Mononuclear cell (primary cell): ENCODE results near the gene RESF1. TPM values are rescaled to one million over a fixed set of nuclear protein-coding genes. Genes with fewer than 3 reads are reported as not detected.
A peak's percentile ranks its signal among the peaks of the same experiment; 100 is the strongest.
"Not testable (repeated sequence)": the region's sequence is repeated elsewhere in the genome, so short reads cannot be mapped to it uniquely, and the experiment has no call there.

Source experiments
- H3K27me3 ChIP-seq: 2 replicates; pipeline ENCODE4 v1.6.0; 2011; ENCODE audit warnings: low read length, control low read depth; ENCODE audit not compliant: insufficient read depth
- H3K4me1 ChIP-seq: 2 replicates; pipeline ENCODE4 v1.5.1; 2011; ENCODE audit warnings: mild to moderate bottlenecking, low read length, control low read depth; ENCODE audit not compliant: insufficient read depth
- H3K4me3 ChIP-seq: 2 replicates; pipeline ENCODE4 v1.5.1; 2011; ENCODE audit warnings: mild to moderate bottlenecking, low read length, moderate library complexity
- H3K9me3 ChIP-seq: 2 replicates; pipeline ENCODE4 v1.5.1; 2011; ENCODE audit warnings: low read depth, mild to moderate bottlenecking, control low read depth, low read length
- total RNA-seq: library from RNA; depleted of rRNA; stranded (reverse); fragments of >200 nt; gene quantifications from one replicate; pipeline ENCODE4 v1.2.3, GENCODE V29; 2012

Gene RESF1, protein sequence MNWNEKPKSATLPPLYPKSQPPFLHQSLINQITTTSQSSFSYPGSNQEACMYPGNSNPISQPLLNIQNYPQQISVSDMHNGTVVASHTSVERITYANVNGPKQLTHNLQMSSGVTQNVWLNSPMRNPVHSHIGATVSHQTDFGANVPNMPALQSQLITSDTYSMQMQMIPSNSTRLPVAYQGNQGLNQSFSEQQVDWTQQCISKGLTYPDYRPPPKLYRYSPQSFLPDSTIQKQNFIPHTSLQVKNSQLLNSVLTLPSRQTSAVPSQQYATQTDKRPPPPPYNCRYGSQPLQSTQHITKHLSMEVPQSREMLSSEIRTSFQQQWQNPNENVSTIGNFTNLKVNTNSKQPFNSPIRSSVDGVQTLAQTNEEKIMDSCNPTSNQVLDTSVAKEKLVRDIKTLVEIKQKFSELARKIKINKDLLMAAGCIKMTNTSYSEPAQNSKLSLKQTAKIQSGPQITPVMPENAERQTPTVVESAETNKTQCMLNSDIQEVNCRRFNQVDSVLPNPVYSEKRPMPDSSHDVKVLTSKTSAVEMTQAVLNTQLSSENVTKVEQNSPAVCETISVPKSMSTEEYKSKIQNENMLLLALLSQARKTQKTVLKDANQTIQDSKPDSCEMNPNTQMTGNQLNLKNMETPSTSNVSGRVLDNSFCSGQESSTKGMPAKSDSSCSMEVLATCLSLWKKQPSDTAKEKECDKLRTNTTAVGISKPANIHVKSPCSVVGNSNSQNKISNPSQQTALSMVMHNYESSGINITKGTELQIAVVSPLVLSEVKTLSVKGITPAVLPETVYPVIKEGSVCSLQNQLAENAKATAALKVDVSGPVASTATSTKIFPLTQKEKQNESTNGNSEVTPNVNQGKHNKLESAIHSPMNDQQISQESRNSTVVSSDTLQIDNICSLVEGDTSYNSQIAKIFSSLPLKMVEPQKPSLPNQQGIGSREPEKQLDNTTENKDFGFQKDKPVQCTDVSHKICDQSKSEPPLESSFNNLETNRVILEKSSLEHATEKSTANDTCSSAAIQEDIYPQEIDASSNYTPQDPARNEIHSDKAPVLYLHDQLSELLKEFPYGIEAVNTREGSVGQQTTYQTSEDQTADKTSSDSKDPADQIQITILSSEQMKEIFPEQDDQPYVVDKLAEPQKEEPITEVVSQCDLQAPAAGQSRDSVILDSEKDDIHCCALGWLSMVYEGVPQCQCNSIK (N-terminal part only)
- total RNA-seq = 230 TPM

DNA sequence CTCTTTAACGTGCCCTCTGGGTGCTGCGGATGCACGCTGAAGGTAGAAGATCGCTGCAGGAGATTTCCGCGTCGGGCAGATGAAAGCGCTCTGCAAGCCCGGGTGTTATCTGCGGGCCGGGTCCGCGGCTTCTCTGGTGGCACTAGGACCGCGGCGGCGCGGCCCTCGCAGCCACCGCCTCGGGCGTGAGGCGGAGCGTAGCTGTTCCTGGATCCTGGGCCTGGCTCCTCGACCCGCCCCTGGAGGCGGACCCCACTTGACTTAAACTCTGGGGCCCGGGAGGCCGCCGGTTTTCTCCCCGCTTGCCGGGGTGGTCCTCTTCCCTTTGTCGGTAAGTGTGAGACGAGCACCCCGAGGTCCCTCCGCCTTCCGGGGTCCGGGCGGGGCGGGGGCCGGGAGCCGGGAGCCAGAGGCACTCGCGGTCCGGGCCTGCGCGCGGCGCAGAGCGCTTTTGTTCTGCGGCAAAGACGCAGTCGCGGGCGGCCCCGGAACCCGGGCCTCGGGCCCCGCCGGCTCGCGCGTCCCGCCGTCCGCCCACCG lies at the start of gene RESF1:
Gene RESF1 (plus strand): TSS at position 255 of the 540 bp plus-strand sequence. CDS start 21,541 bp downstream, outside the sequence.
- Histone ChIP-seq H3K27me3 (no peaks in the 10 kb centered on the region), H3K9me3 (no peaks in the 10 kb centered on the region), H3K4me3 (peak within 1 kb of the TSS; percentile 81), H3K4me1 (peaks cover 60% of the 10 kb centered on the region)

DNA sequence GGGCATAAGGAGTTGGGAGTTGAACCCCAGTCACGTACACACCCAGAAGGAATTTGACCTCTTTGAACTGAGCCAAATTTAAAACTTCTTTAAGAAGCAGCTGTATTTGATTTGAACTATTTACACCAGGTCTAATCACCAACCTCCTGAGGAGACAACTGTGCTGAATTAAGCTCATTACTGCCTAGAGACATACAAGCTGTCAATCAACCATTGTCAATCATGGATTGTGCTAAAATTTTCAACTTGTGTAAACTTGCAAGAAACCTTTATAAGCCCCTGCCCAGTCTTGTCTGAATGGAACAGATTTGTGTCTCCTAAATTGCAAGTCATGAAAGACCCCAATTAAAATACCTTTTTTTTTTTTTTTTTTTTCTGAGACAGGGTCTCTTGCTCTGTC lies 44.3 kb upstream of the RESF1 start:
- Histone ChIP-seq H3K27me3 (no peaks in the 10 kb centered on the region), H3K4me3 (no peak overlapping the region), H3K4me1 (no peaks in the 10 kb centered on the region), H3K9me3 (peaks cover 12% of the 10 kb centered on the region)

DNA sequence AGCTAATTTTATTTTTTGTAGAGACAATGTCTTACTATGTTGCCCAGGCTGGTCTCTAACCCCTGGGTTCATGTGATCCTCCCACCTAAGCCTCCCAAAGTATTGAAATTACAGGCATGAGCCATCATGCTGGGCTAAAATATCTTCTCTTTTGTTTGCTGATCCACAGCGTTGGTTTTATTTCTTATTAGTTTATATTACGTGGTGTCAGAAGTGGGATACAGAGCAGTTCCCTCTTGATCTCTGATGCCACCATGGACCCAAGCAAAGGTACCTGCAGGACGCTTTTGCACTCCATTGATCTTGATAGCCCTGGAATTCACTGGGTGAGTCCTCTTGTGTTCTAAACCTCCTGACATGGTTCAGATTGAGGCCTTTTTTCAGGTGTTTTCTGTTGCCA lies 43.8 kb upstream of the RESF1 start:
- Histone ChIP-seq H3K4me3 (no peak overlapping the region), H3K4me1 (no peaks in the 10 kb centered on the region), H3K9me3 (peaks cover 12% of the 10 kb centered on the region), H3K27me3 (no peaks in the 10 kb centered on the region)

DNA sequence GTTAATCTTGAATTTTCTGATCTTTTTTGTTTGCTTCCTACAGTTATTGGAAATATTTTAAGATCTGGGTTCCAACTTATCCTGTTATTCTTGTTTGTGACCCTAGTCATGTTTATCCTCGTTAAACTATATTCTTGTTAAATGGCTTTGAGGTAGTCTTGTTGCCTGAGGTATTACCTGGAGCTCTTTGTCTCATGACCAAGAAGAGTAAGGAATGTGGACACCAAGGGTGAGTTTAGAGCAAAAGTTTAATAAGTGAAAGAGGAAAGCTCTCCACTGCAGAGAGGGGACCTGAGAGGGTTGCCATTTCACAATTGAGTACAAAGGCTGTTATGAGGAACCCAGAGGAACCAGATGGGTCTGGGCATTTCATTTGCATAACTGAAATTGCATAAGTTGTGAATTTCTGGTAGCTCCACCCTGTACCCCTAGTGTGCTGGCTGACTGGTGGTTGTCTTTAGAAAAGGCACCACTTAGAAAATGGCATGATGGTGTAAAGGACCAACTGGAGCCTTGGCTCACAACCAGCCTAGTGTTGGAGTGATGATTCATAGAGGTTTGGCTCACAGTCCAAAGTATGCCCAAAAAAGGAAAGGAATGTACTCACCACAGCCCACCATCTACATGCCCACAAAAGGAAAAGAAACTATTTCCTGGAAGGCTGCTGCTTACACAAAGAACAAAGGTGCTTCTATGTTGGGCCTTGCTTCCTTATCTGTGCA lies 36.7 kb upstream of the RESF1 start:
- no peaks in the 10 kb centered on the region for H3K27me3 ChIP-seq
- H3K9me3 ChIP-seq = peaks cover 22% of the 10 kb centered on the region
- H3K4me3 ChIP-seq = no peak overlapping the region
- no peaks in the 10 kb centered on the region for H3K4me1 ChIP-seq

DNA sequence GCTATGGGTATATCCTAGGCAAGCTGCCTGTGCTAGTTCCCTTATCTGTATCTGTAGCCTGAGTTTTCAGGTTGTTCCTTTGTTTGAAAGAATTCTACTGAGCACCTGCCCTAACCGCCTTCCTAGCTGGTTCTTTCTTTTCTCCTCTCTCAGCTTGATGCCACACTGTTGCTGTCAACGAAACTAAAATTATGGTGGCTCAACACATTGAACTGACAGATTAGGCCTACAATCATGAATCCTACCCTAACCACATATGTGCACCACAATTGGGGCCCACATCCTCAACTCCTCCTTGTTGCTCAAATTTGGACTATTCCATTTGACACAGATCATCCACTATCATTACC lies 36.2 kb upstream of the RESF1 start:
- Histone ChIP-seq H3K4me1 (no peaks in the 10 kb centered on the region), H3K9me3 (peaks cover 22% of the 10 kb centered on the region), H3K27me3 (no peaks in the 10 kb centered on the region), H3K4me3 (no peak overlapping the region)

DNA sequence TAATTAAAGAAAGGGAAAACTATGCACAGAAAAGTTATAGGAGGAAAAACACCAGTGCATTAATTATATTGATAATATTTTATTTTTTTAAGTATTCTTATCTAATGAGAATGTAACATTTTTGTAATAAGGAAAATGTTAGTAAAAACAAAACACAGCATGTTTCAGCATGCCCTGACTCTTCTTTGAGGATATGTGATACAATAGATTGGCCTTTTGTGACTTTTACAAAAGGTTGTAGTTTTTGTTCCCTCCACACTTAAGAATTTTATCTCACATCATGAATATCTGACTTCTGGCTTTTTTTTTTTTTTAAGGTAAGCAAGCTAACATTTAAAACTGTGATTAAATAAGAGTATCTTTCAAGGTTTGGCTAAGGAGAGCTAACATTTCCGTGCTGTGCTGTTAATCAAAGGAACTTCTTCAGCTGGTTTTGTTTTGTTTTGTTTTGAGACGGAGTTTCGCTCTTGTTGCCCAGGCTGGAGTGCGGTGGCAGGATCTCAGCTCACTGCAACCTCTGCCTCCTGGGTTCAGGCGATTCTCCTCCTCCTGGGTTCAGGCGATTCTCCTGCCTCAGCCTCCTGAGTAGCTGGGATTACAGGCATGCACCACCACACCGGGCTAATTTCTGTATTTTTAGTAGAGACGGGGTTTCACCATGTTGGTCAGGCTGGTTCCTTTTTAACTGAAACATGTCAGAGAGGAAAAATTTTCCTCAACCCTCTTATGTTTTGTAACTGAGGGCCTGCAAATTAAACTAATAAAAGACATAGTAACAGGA lies 30.8 kb upstream of the RESF1 start:
- no peaks in the 10 kb centered on the region for H3K27me3 ChIP-seq
- peaks cover 4% of the 10 kb centered on the region for H3K9me3 ChIP-seq
- H3K4me3 ChIP-seq = no peak overlapping the region
- H3K4me1 ChIP-seq = peaks cover 31% of the 10 kb centered on the region

DNA sequence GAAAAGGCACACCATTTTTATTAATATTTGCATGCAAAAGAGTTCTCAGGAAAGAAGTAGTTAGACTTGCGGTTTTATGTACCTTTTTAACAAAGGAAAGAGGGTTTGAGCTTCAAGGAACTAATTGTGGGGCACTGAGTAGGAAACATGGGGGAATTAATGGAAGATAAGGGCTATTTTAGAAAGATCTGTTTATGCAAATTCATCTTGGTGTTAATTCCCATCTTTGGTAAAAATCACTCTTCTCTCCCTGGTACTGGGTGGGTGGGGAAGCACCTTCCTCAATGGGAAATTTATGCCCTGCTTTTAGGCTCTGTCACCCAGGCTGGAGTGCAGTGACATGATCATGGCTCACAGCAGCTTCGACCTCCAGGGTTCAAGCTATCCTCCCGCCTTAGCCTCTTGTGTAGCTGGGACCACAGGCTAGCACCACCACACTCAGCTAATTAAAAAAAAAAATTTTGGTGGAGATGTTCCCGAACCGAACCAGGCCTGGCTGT lies 30.1 kb upstream of the RESF1 start:
- Histone ChIP-seq H3K27me3 (no peaks in the 10 kb centered on the region), H3K4me3 (no peak overlapping the region), H3K4me1 (peaks cover 31% of the 10 kb centered on the region), H3K9me3 (no peaks in the 10 kb centered on the region)

DNA sequence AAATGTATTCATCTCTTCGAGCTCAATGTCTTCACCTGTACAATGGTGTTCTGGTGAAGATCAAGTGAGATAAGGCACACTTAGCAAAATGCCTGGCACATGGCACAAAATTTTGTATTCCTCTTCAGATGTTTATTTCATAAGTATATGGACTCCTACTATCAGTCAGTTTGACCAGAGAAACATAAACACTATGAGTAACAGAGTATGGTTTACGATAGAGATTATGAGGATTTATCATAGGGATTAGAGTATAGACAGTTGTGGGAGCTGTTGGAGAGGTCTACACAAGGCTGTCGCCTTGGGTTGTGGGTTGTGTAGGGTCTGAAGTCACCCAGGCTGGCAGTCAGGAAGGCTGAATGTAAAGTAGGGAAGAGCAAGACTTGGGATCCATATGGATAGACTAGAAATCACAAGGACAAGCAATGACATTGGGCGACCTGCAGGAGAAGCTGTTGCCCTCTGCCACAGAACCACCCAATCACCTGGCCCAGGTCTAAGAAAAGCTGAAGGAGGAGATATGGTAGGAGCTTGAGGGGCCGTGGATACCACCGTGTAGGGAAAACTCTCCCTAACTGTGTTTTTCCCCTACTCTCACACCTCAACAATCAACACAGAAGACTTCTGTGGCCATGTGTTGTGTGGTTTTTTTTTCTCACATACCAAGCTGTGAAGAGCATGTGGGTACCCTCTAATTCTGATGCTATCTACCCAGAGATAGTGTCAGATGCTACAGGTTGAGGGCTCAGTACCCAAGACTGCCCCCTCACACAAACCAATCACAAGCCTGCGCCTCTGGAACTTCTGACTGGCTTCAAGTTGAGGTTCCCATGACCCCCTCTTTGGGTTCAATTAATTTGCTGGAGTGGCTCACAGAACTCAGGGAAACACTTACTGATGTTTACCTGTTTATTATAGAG lies 27.2 kb upstream of the RESF1 start:
- H3K4me1 ChIP-seq = peaks cover 31% of the 10 kb centered on the region
- H3K27me3 ChIP-seq = no peaks in the 10 kb centered on the region
- H3K9me3 ChIP-seq = no peaks in the 10 kb centered on the region
- H3K4me3 ChIP-seq = no peak overlapping the region

DNA sequence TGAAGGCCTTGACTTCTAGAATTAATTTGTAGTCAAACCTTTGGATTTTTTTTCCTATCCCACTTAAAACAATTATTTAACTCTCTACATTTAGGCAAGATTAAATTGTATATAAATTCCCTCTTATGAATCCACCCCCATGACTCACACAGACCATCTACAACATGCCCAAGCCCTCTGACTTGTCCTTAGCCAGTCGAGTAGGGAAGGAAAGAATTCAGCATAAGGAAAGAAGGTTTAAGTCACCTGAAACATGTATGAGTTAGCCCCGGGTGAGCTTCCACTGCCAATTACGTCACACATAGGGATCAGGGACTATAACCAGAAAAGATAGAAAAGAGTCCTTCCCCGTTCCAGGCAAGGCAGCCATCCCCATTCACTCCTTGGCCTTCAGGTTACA lies 14.9 kb upstream of the RESF1 start:
- Histone ChIP-seq H3K9me3 (peaks cover 4% of the 10 kb centered on the region), H3K4me3 (no peak overlapping the region), H3K27me3 (no peaks in the 10 kb centered on the region), H3K4me1 (no peaks in the 10 kb centered on the region)

DNA sequence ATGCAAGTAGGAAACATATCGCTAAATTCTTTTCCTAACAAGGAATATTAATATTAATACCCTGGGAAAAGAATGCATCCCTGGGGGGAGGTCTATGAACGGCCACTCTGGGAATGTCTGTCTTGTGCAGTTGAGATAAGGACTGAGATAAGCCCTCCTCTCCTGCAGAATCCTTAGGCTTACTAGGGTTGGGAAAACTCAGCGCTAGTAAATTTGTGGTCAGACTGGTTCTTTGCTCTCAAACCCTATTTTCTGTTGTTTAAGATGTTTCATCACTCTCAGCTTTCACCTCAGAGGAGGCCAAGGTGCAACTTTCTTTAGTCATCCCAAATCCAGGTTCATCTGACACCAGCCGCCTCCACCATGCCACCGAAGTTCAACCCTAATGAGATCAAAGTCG lies 11.2 kb upstream of the RESF1 start:
- Histone ChIP-seq H3K27me3 (no peaks in the 10 kb centered on the region), H3K9me3 (no peaks in the 10 kb centered on the region)

DNA sequence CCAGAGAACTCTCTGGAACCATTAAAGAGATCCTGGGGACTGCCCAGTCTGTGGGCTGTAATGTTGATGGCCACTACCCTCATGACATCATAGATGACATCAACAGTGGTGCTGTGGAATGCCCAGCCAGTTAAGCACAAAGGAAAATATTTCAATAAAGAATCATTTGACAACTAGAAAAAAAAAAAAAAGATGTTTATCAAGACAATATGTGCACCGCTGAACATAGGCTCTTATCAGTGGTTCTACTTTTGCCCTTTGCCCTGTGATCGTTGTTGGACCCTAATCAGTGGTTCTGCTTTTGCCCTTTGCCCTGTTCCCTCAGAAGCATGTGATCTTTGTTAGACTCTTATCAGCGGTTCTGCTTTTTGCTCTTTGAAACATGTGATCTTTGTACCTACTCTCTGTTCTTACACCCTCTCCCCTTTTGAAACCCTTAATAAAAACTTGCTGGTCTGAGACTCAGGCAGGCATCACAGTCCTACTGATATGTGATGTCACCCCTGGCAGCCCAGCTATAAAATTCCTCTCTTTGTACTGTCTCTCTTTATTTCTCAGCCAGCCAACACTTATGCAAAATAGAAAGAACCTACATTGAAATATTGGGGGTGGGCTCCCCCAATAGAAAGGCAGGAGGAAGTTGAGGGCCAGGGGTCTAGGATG lies 10.4 kb upstream of the RESF1 start:
- H3K4me1 ChIP-seq, H3K4me3 ChIP-seq, H3K27me3 ChIP-seq, H3K9me3 ChIP-seq: not testable (repeated sequence)

More for the DNA sequence above, 11.2 kb upstream of the RESF1 start:
- Histone ChIP-seq H3K4me1 (peaks cover 4% of the 10 kb centered on the region), H3K4me3 (no peak overlapping the region)

DNA sequence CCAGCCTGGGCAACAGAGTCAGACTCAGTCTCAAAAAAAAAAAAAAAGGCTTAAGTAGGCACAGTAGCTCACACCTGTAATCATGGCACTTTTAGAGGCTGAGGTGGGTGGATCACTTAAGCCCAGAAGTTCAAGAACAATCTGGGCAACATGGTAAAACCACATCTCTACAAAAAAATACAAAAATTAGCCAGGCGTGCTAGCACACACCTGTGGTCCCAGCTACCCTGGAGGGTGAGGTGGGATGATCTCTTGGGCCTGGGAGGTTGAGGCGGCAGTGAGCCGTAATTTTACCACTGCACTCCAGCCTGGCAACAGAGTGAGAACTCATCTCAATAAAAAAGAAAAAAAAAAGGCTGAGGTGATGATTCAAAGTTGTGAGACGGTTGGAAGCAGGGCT lies 9.1 kb upstream of the RESF1 start:
- Histone ChIP-seq H3K4me1 (peaks cover 13% of the 10 kb centered on the region), H3K4me3 (no peak overlapping the region), H3K9me3 (no peaks in the 10 kb centered on the region), H3K27me3 (no peaks in the 10 kb centered on the region)
